Measurements from ENCODE around the gene SDHA. TPM values are rescaled to one million over a fixed set of nuclear protein-coding genes. Genes with fewer than 3 reads are reported as not detected.
"Not testable (repeated sequence)": the region's sequence is repeated elsewhere in the genome, so short reads cannot be mapped to it uniquely, and the experiment has no call there.

Gene SDHA
- total RNA-seq, 2 donors from 2014 or later = 59.6 to 70.5 TPM

- not testable (repeated sequence) for H3K27me3 ChIP-seq (replicated peaks; ENCODE audit: insufficient read depth); DNase-seq (ENCODE audit: low spot score); H3K27ac ChIP-seq; H3K4me3 ChIP-seq; ATAC-seq (ENCODE audit: insufficient number of reproducible peaks, low FRiP score, low read depth); H3K4me1 ChIP-seq (ENCODE audit: control insufficient read depth in 1 of 2, low read depth in 2 of 2); H3K9me3 ChIP-seq
- peaks cover 49% of the 10 kb centered on the region for H3K36me3 ChIP-seq
These were observed 25.7 kb downstream of the SDHA start for GRCh38 chr5:243683-244367.

GRCh38 chr5:245717-246116 lies 27.6 kb downstream of the SDHA start:
- H3K27ac ChIP-seq; H3K4me1 ChIP-seq (ENCODE audit: control insufficient read depth in 1 of 2, low read depth in 2 of 2); H3K4me3 ChIP-seq; DNase-seq (ENCODE audit: low spot score); H3K27me3 ChIP-seq (replicated peaks; ENCODE audit: insufficient read depth); ATAC-seq (ENCODE audit: insufficient number of reproducible peaks, low FRiP score, low read depth); H3K9me3 ChIP-seq: not testable (repeated sequence)
- peaks cover 48% of the 10 kb centered on the region for H3K36me3 ChIP-seq

DNA sequence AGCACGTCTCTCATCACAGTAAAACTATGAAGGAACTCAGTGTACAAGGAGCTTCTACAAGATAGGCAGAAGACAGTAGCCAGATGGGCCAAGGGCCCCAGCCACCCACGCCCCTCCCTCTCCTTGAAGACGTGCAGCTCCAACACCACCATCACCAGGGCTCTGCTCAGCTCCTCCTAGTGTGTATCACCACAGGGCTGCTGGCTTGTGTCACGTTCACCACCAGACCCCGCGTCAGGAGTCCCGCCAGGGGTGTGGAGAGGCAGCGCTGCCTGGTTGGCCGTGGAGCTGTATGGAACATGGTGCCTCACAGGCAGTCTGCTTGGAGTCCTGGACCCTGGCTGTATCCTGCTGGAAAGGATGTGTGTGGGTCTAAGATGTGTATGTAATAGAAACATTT lies 32.3 kb downstream of the SDHA start:
- peaks cover 35% of the 10 kb centered on the region for H3K36me3 ChIP-seq
- not testable (repeated sequence) for H3K27me3 ChIP-seq (replicated peaks; ENCODE audit: insufficient read depth)

GRCh38 chr5:251016-251415 lies 32.9 kb downstream of the SDHA start:
- not testable (repeated sequence) for H3K4me1 ChIP-seq (ENCODE audit: control insufficient read depth in 1 of 2, low read depth in 2 of 2); H3K4me3 ChIP-seq; H3K27me3 ChIP-seq (replicated peaks; ENCODE audit: insufficient read depth); H3K27ac ChIP-seq; H3K9me3 ChIP-seq; DNase-seq (ENCODE audit: low spot score); ATAC-seq (ENCODE audit: insufficient number of reproducible peaks, low FRiP score, low read depth)
- peaks cover 32% of the 10 kb centered on the region for H3K36me3 ChIP-seq

More for the DNA sequence above, 32.3 kb downstream of the SDHA start:
- not testable (repeated sequence) for H3K4me3 ChIP-seq; H3K27ac ChIP-seq; H3K4me1 ChIP-seq (ENCODE audit: control insufficient read depth in 1 of 2, low read depth in 2 of 2); DNase-seq (ENCODE audit: low spot score); ATAC-seq (ENCODE audit: insufficient number of reproducible peaks, low FRiP score, low read depth); H3K9me3 ChIP-seq

- H3K4me1 ChIP-seq (ENCODE audit: control insufficient read depth in 1 of 2, low read depth in 2 of 2); H3K27ac ChIP-seq; ATAC-seq (ENCODE audit: insufficient number of reproducible peaks, low FRiP score, low read depth); H3K4me3 ChIP-seq; DNase-seq (ENCODE audit: low spot score); H3K9me3 ChIP-seq; H3K27me3 ChIP-seq (replicated peaks; ENCODE audit: insufficient read depth): not testable (repeated sequence)
- H3K36me3 ChIP-seq = peaks cover 32% of the 10 kb centered on the region
These were observed 33.4 kb downstream of the SDHA start for GRCh38 chr5:251538-251937.

DNA sequence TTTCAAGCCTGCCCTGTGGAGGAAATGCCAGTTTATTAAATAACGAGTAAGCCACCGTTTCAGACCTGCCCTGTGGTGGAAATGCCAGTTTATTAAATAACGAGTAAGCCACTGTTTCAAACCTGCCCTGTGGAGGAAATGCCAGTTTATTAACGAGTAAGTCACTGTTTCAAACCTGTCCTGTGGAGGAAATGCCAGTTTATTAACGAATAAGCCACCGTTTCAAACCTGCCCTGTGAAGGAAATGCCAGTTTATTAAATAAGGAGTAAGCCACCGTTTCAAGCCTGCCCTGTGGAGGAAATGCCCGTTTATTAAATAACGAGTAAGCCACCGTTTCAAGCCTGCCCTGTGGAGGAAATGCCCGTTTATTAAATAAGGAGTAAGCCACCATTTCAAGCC lies 33.9 kb downstream of the SDHA start:
- H3K27me3 ChIP-seq (replicated peaks; ENCODE audit: insufficient read depth); H3K9me3 ChIP-seq; H3K27ac ChIP-seq; DNase-seq (ENCODE audit: low spot score); H3K4me1 ChIP-seq (ENCODE audit: control insufficient read depth in 1 of 2, low read depth in 2 of 2); H3K4me3 ChIP-seq; ATAC-seq (ENCODE audit: insufficient number of reproducible peaks, low FRiP score, low read depth): not testable (repeated sequence)
- peaks cover 35% of the 10 kb centered on the region for H3K36me3 ChIP-seq

DNA sequence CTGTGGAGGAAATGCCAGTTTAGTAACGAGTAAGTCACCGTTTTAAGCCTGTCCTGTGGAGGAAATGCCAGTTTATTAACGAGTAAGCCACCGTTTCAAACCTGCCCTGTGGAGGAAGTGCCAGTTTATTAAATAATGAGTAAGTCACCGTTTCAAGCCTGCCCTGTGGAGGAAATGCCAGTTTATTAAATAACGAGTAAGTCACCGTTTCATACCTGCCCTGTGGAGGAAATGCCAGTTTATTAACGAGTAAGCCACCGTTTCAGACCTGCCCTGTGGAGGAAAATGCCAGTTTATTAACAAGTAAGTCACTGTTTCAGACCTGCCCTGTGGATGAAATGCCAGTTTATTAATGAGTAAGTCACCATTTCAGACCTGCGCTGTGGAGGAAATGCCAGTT lies 34.4 kb downstream of the SDHA start:
- Histone ChIP-seq H3K9me3 (no peaks in the 10 kb centered on the region), H3K4me1 (ENCODE audit: control insufficient read depth in 1 of 2, low read depth in 2 of 2) (no peaks in the 10 kb centered on the region), H3K36me3 (peaks cover 38% of the 10 kb centered on the region), H3K4me3 (no peak overlapping the region), H3K27ac (no peak overlapping the region), H3K27me3 (replicated peaks; ENCODE audit: insufficient read depth) (no peaks in the 10 kb centered on the region)
- ATAC-seq (ENCODE audit: insufficient number of reproducible peaks, low FRiP score, low read depth) (no peak), DNase-seq (ENCODE audit: low spot score) (no peak)
- TF ChIP-seq, protein P1, sequence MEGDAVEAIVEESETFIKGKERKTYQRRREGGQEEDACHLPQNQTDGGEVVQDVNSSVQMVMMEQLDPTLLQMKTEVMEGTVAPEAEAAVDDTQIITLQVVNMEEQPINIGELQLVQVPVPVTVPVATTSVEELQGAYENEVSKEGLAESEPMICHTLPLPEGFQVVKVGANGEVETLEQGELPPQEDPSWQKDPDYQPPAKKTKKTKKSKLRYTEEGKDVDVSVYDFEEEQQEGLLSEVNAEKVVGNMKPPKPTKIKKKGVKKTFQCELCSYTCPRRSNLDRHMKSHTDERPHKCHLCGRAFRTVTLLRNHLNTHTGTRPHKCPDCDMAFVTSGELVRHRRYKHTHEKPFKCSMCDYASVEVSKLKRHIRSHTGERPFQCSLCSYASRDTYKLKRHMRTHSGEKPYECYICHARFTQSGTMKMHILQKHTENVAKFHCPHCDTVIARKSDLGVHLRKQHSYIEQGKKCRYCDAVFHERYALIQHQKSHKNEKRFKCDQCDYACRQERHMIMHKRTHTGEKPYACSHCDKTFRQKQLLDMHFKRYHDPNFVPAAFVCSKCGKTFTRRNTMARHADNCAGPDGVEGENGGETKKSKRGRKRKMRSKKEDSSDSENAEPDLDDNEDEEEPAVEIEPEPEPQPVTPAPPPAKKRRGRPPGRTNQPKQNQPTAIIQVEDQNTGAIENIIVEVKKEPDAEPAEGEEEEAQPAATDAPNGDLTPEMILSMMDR (IDR thresholded peaks at IDR 0.05) = no peak

DNA sequence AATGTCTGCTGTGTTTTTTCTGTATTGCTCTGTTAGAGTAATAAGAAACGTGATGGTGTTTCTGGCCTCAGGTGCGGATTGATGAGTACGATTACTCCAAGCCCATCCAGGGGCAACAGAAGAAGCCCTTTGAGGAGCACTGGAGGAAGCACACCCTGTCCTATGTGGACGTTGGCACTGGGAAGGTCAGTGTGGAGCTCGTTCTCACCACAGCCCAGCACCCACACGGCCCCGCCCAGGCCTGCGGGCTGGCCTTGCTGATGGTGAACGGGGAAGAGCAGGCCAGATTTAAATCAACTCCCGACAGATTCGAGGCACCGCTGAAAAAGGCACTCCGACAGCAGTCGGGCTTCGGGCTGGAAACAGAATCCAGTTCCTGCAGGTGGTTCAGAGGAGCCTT lies 36.2 kb downstream of the SDHA start:
- not testable (repeated sequence) for H3K9me3 ChIP-seq; ATAC-seq (ENCODE audit: insufficient number of reproducible peaks, low FRiP score, low read depth); H3K27ac ChIP-seq; DNase-seq (ENCODE audit: low spot score); H3K4me1 ChIP-seq (ENCODE audit: control insufficient read depth in 1 of 2, low read depth in 2 of 2); H3K4me3 ChIP-seq; H3K27me3 ChIP-seq (replicated peaks; ENCODE audit: insufficient read depth)
- H3K36me3 ChIP-seq = peaks cover 26% of the 10 kb centered on the region

DNA sequence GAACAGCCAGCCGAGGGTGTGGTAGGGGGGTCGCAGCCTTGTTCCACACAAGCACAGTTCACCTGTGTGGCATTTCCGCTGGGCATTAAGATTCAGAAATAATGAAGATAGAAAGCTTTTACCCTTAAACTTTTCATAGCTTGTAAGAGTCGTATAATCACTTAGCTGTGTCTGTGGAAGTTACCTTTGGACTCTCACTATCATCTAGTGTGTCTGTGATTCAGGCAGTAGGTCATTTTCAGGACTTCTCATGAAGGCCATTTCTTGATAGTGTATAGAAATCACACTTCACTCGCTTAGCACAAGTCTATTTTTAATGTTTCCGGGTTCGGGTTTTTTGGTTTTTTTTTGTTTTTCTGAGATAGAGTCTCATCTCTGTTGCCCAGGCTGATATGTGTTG lies 37.0 kb downstream of the SDHA start:
- not testable (repeated sequence) for H3K4me3 ChIP-seq; ATAC-seq (ENCODE audit: insufficient number of reproducible peaks, low FRiP score, low read depth); H3K27me3 ChIP-seq (replicated peaks; ENCODE audit: insufficient read depth); H3K9me3 ChIP-seq; DNase-seq (ENCODE audit: low spot score); H3K4me1 ChIP-seq (ENCODE audit: control insufficient read depth in 1 of 2, low read depth in 2 of 2); H3K27ac ChIP-seq
- H3K36me3 ChIP-seq = peaks cover 25% of the 10 kb centered on the region

GRCh38 chr5:256347-256746 lies 38.2 kb downstream of the SDHA start:
- H3K9me3 ChIP-seq; H3K27me3 ChIP-seq (replicated peaks; ENCODE audit: insufficient read depth); H3K4me1 ChIP-seq (ENCODE audit: control insufficient read depth in 1 of 2, low read depth in 2 of 2); ATAC-seq (ENCODE audit: insufficient number of reproducible peaks, low FRiP score, low read depth); H3K27ac ChIP-seq; H3K4me3 ChIP-seq; DNase-seq (ENCODE audit: low spot score): not testable (repeated sequence)
- peaks cover 20% of the 10 kb centered on the region for H3K36me3 ChIP-seq

Data from thoracic aorta (tissue), 2 donors.